ENCODE measurements around the gene PAK4.

GRCh38 chr19:39171479-39172465 is 46.2 kb downstream of the PAK4 start:
- TF ChIP-seq ZNF274 (IDR thresholded peaks at IDR 0.05; ENCODE audit: low read depth, low read length) (no peak), YY1 (IDR thresholded peaks at IDR 0.05; ENCODE audit: insufficient read depth, insufficient read length) (no peak)
